ENCODE measurements around the gene FTL.

GRCh38 chr19:48925240-48925843, 39.8 kb upstream of the FTL start:
- no peak for TF ChIP-seq CTCF (IDR thresholded peaks at IDR 0.05; ENCODE audit: extremely low read depth in 1 of 2, insufficient read depth in 1 of 2, low read depth in 1 of 2, low read length in 2 of 2)
- TF ChIP-seq EZH2 (IDR thresholded peaks at IDR 0.05; ENCODE audit: borderline replicate concordance, low read depth, low read length, severe bottlenecking): no peak
